ENCODE results near the gene ZNF786. TPM values are rescaled to one million over a fixed set of nuclear protein-coding genes. Genes with fewer than 3 reads are reported as not detected.

ZNF786 gene
- total and polyA plus RNA-seq, 8 donors: 1.3 to 23.5 (median 2.7) TPM

DNA sequence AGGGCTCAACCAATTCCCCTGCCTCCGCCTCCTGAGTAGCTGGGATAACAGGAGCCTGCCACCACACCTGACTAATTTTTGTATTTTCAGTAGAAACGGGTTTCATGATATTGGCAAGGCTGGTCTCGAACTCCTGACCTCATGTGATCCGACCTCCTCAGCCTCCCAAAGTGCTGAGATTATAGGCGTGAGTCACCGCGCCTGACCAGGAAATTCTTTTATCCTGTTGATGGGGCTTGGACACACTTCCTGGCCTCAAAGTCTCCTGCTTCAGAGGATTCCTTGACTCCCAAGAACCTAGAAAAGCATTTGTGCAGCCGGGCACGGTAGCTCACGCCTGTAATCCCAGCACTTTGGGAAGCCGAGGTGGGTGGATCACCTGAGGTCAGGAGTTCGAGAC lies 19.5 kb upstream of the ZNF786 start:
- intact Hi-C loops (cut with DNase I; ENCODE audit: low total_unique reads): no loop called here
- WGBS, 5 donors: 89 to 96% (median 94%) methylated on average over 11 to 12 of the region's 12 CpGs
- TF ChIP-seq, protein P1, sequence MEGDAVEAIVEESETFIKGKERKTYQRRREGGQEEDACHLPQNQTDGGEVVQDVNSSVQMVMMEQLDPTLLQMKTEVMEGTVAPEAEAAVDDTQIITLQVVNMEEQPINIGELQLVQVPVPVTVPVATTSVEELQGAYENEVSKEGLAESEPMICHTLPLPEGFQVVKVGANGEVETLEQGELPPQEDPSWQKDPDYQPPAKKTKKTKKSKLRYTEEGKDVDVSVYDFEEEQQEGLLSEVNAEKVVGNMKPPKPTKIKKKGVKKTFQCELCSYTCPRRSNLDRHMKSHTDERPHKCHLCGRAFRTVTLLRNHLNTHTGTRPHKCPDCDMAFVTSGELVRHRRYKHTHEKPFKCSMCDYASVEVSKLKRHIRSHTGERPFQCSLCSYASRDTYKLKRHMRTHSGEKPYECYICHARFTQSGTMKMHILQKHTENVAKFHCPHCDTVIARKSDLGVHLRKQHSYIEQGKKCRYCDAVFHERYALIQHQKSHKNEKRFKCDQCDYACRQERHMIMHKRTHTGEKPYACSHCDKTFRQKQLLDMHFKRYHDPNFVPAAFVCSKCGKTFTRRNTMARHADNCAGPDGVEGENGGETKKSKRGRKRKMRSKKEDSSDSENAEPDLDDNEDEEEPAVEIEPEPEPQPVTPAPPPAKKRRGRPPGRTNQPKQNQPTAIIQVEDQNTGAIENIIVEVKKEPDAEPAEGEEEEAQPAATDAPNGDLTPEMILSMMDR (IDR thresholded peaks at IDR 0.05): no peak
- TF ChIP-seq POLR2A (IDR thresholded peaks at IDR 0.05) (no peak), EP300 (IDR thresholded peaks at IDR 0.05) (no peak), POLR2AphosphoS5 (IDR thresholded peaks at IDR 0.05) (no peak)
- Histone ChIP-seq H3K27ac (no peak overlapping the region), H3K36me3 (peaks cover 0 to 19% (median 5%) of the 10 kb centered on the region in 4 donors), H3K4me3 (no peak overlapping the region), H3K4me1 (no peaks in the 10 kb centered on the region), H3K27me3 (no peaks in the 10 kb centered on the region), H3K9me3 (no peaks in the 10 kb centered on the region)
- DNase-seq: no peak

DNA sequence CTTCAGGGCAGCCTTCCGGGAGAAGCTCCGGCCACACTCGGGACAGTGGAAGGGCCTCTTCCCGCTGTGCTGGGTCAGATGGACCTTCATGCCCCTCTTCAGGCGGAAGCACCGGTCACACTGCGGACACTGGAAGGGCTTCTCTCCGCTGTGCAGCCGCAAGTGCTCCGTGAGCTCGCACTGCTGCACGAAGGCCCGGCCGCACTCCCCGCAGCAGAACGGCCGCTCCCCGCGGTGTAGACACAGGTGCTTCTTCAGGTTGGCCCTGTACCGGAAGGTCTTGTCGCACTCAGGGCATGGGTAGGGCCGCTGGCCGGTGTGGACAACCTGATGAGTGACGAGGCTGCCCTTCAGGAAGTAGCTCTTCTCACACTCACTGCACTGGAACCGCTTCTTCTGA lies 14.2 kb upstream of the ZNF786 start:
- intact Hi-C loops (cut with DNase I; ENCODE audit: low total_unique reads): no loop called here
- no peak for DNase-seq
- no peak overlapping the region for H3K27ac ChIP-seq
- H3K9me3 ChIP-seq: no peaks in the 10 kb centered on the region
- 93 to 98% (median 97%) methylated on average over 19 to 25 of the region's 25 CpGs for WGBS, 5 donors
- H3K27me3 ChIP-seq: no peaks in the 10 kb centered on the region
- peaks cover 0 to 36% (median 20%) of the 10 kb centered on the region in 4 donors for H3K36me3 ChIP-seq
- TF ChIP-seq, protein P1 (IDR thresholded peaks at IDR 0.05): no peak
- TF ChIP-seq EP300 (IDR thresholded peaks at IDR 0.05) (no peak), POLR2AphosphoS5 (IDR thresholded peaks at IDR 0.05) (no peak), POLR2A (IDR thresholded peaks at IDR 0.05) (no peak)
- H3K4me1 ChIP-seq: no peaks in the 10 kb centered on the region
- H3K4me3 ChIP-seq: no peak overlapping the region

DNA sequence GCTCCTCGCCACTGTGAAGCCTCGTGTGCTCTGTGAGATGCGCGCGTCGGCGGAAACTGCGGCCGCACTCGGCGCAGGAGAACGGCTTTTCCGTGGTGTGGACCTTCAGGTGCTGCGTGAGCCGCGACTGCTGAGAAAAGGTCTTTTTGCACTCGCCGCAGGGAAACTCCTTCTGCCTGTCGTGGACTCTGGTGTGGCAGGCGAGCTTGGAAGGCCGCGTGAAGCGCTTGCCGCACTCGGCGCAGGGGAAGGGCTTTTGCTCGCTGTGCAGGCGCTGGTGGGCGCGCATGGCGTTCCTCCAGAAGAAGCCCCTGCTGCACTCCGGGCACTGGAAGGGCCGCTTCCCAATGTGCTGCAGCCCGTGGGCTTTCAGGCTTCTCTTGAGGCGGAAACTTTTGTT lies 13.7 kb upstream of the ZNF786 start:
- H3K27me3 ChIP-seq: no peaks in the 10 kb centered on the region
- H3K27ac ChIP-seq: no peak overlapping the region
- peaks cover 0 to 36% (median 20%) of the 10 kb centered on the region in 4 donors for H3K36me3 ChIP-seq
- no peak overlapping the region for H3K4me3 ChIP-seq
- no peaks in the 10 kb centered on the region for H3K4me1 ChIP-seq
- H3K9me3 ChIP-seq: no peaks in the 10 kb centered on the region
- DNase-seq: no peak
- TF ChIP-seq EP300 (IDR thresholded peaks at IDR 0.05) (no peak), POLR2A (IDR thresholded peaks at IDR 0.05) (no peak), POLR2AphosphoS5 (IDR thresholded peaks at IDR 0.05) (no peak)
- TF ChIP-seq, protein P1 (IDR thresholded peaks at IDR 0.05): no peak
- WGBS, 5 donors: 96 to 99% (median 97%) methylated on average over 35 of the region's 35 CpGs
- intact Hi-C loops (cut with DNase I; ENCODE audit: low total_unique reads): no loop called here

DNA sequence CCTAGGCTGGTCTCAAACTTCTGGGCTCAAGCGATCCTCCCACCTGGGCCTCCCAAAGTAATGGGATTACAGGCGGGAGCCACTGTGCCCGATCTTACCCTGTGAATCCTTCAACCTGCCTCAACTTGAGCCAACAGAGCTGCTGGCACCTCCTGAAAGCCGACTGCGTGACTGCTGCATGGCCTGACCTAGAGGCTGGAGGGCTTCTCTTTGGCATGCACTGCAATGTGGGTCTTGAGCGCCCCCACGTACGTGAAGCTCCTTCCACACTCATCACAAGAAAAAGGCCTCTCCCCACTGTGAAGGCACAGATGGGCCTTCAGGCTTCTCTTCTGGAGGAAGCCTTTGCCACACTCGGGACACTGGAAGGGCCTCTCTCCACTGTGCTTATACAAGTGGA lies 12.9 kb upstream of the ZNF786 start:
- H3K27me3 ChIP-seq: no peaks in the 10 kb centered on the region
- no peaks in the 10 kb centered on the region for H3K4me1 ChIP-seq
- intact Hi-C loops (cut with DNase I; ENCODE audit: low total_unique reads): no loop called here
- no peaks in the 10 kb centered on the region for H3K9me3 ChIP-seq
- DNase-seq: no peak
- TF ChIP-seq EP300 (IDR thresholded peaks at IDR 0.05) (no peak), POLR2AphosphoS5 (IDR thresholded peaks at IDR 0.05) (no peak), POLR2A (IDR thresholded peaks at IDR 0.05) (no peak)
- TF ChIP-seq, protein P1 (IDR thresholded peaks at IDR 0.05): no peak
- WGBS, 5 donors: 92 to 96% (median 93%) methylated on average over 6 to 9 of the region's 9 CpGs
- no peak overlapping the region for H3K27ac ChIP-seq
- H3K36me3 ChIP-seq: peaks cover 0 to 32% (median 20%) of the 10 kb centered on the region in 4 donors
- H3K4me3 ChIP-seq: no peak overlapping the region
